Keratinocyte (primary cell): ENCODE data around the gene DSCAM.

ENCODE experiments used
- CTCF ChIP-seq, 3 experiments: IDR thresholded peaks in 1 of 3; conservative IDR thresholded peaks in 1 of 3; optimal IDR thresholded peaks in 1 of 3; 2 replicates in 2 of 3; 3 replicates in 1 of 3; pipeline versions ENCODE3 to v1.5.1; 2011; ENCODE audit warnings: low read length in 3 of 3, mild to moderate bottlenecking in 3 of 3, moderate library complexity in 2 of 3, control low read depth in 1 of 3, inconsistent platforms in 1 of 3; ENCODE audit not compliant: insufficient read depth in 2 of 3; ENCODE audit errors: extremely low read depth in 1 of 3
- EZH2 ChIP-seq: IDR thresholded peaks from one replicate; pipeline ENCODE4 v1.6.1; 2012; ENCODE audit warnings: inconsistent platforms, mild to moderate bottlenecking, low read length, moderate library complexity

- TF ChIP-seq CTCF (optimal IDR thresholded peaks at IDR 0.05 in 1 of 3, IDR thresholded peaks at IDR 0.05 in 1 of 3, conservative IDR thresholded peaks at IDR 0.05 in 1 of 3; ENCODE audit: extremely low read depth in 1 of 3, insufficient read depth in 2 of 3, low read length in 3 of 3) (no peak), EZH2 (no peak)
Observed at GRCh38 chr21:40662889-40663288, 184.1 kb downstream of the DSCAM start.
